CD4-positive, alpha-beta T cell treated with Interleukin-15 for 1 hour (primary cell): ENCODE measurements around the gene CEL.
"Not testable (repeated sequence)": the region's sequence is repeated elsewhere in the genome, so short reads cannot be mapped to it uniquely, and the experiment has no call there.

Source experiments
- DNase-seq: peaks from one replicate; pipeline ENCODE4 v3.0.0-alpha.2; 2020

Gene CEL

DNA sequence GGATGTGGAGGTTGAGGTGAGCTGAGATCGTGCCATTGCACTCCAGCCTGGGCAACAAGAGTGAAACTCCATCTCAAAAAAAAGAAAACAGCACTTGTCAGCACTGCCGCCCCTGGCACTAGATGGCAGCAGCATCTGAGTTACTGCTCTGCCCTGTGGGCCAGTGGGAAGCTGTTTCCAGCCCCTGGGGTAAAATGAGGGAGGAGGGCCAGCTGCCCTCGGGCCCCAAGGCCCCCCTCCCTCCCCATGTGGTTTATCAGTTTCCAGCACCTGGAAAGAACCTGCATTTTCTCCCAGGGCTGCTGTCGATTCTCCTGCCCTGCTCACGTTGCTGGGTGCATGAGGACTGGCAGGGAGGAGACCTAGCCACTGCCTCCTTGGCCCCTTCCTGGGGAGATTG lies 13.2 kb upstream of the CEL start:
- DNase-seq = peak; percentile 22

DNA sequence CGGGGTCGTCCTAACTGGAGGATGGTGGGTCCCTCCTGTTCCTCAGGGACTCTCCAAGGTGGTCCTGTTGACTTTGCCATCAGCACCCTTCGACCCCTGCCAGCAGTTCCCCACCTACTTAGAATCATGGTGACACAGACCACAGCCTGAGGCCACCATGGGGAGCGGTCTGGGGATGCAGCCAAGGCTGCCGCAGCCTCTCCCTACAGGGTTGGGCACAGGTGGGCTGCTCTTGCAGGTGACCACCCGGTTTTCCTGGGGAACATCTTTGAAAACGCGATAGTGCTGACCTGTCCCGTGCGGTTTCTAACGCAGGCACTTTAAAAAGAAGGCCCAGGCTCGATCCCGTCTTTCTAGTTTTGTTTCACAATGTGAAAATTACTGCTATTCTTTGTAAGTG lies 12.7 kb upstream of the CEL start:
- no peak for DNase-seq

DNA sequence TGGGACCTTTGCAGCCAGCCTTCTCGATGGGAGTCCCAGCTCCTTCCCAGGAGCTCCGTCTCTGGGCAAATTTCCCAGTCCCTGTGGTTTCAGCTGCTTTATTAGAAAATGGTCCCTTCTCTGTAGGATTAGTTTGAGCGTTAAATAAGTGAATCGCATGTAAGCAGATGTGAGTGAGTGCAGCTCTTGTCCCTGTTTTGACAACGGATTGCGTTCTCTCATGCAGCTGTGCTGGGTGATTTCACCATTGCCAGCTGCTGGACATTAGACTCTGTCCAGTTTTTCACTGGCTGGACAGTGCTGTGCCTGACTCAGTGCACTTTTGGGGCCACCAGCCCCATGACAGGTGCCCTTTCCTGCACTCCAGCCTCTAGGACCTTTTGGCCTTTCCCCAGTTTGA lies 11.6 kb upstream of the CEL start:
- no peak for DNase-seq

DNA sequence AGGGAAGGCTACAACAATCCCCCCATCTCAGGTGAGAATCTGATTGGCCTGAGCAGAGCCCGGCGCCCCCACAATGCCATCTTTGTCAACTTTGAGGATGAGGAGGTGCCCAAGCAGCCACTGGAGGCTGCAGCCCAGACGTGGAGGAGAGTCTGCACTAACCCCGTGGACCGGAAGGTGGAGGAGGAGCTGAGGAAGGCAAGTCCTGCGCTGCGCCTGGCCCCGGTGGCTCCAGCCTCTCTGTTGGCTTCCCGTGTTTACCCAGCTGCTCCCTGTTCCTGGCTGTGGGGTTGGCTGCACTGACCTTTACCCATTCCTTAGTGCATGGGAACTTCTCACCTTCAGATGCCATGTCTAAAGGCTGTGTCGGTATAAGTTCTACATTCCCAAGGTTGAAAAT lies 11.0 kb upstream of the CEL start:
- no peak for DNase-seq

DNA sequence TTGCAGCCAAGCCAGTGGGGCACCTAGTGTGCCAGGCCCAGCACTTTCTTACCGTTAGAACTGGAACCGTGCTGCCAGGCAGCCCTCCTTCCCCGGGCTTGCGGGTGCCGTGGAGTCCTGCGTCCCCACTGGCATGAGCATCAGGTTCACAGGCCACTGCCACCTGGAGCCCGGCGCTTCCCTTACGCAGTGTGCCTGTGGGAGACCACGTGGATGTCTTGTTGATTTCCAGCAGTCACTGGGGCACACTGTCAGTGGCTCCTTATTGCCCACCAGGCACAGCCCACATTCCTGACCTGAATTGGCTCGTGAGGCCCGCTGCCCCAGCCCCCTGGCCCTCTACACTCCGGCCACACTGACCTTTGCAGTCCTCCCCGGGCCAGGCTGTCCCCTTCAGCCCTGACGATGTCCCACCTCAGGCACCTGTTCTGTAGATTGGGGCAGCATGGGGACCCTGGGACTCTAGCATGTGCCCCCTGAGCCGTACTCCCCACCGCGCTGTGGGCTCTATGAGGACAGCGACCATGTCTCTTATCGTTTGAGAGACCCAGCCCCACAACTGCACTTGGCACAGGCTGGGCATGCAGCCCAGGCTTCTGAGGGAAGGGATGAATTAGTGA lies 10.4 kb upstream of the CEL start:
- no peak for DNase-seq

DNA sequence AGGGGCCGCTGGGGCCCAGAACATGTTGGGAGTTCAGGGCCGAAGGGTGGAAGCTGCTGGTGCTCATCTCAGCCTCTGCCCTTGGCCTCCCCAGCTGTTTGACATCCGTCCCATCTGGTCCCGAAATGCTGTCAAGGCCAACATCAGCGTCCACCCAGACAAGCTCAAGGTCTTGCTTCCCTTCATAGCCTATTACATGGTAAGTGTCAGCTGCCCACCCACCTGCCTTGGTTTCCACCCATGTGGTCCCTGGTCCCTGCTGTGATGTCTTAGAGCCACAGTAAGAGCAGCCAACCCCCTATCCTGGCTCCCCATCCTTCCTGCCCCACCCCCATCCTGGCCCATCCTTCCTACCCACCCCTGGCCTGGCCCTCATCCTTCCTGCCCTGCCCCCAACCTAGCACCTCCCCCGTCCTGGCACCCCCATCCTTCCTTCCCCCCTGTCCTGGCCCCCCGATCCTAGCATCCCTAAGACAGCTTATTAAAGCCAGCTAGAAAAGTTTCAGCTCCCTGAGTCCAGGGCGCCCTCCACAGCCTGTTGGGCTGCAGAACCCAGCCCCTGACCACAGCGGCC lies 9.7 kb upstream of the CEL start:
- DNase-seq = no peak

DNA sequence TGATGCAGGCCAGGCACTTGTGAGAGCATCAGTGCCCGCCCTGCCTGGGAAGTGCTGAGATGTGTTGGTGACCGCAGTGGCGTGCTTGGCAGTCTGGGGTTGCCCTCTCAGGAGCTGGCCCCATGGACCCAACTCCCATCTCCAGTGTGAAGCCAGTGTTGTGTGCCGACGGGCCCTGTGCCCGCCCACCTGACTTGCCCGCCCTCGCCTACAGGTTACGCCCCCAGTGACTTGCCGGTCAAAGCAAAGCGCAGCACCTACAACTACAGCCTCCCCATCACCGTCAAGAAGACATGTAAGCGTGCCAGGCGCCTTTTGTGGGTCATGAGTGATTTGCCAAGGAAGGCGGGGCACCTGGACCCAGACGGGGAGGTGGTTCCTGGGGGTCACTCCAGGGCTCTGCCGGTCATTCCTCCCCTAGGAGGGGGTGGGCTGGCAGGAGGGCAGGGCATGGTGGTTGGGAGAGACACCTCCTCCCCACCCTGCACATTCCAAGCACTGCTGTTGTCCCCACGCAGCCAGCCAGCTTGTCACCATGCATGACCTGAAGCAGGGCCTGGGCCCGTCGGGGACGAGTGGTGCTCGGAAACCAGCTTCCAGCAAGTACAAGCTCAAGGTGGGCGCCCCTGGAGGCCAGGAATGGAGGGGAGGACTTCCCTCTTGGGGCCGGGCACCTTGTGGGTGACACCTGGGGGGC lies 7.4 kb upstream of the CEL start:
- DNase-seq = no peak

DNA sequence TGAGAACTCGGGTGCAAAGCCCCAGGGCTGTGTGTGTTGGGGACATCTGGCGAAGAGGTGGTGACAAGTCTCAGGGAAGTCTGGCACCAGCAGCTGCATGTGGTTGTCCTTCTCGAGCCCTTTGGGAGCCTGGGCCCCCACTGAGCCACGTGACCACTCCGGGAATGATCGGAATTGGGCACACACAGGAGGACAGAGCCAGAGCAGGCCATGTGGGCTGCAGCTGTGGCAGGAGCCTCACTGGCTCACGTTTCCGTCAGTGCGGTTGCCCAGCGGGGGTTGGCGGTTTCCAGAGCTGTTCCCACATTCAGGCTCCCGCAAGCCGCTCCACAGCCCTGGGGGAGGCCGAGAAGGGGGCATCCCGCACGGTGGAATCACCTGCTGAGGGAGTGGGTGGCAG lies 6.8 kb upstream of the CEL start:
- no peak for DNase-seq

DNA sequence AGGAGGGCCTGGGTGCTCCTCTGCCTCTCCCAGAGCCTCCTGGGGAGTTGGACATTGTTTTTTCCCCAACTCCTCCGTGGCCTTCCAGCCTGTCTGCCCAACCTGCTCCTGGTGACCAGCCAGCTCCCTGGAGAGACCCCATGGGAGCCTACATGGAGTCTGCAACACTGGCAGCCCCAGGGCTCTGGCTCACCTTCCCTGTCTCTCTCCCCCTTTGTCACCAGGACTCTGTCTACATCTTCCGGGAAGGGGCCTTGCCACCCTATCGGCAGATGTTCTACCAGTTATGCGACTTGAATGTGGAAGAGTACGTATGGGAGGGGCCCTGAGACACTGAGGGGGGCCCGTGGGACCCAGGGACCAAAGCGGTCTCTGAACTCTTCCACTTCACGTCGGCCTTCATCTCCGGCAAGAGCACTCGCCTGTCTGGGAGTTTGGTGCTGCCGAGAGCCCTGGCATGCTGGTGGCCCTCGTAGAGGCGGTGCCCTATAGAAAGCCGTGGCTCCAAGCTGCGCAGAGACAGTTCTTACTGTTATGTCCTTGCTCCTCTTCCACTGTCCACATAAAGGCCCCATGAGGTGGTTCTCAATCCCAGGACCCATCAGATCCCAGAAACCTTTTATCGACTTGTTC lies 5.9 kb upstream of the CEL start:
- no peak for DNase-seq

DNA sequence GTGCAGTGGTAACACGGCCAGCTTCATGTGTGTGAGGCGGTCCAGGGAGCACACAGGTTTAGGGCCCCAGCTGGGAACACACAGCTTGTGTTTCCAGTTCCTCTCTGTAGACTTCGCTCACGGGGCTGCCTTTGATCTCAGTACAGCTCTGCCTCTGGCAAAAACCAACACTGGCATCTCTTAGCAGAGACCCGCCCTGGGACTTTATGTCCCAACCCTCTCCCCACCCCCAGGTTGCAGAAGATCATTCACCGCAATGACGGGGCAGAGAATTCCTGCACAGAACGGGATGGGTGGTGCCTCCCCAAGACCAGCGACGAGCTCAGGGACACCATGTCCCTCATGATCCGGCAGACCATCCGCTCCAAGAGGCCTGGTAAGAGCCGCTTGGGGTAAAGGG lies 5.2 kb upstream of the CEL start:
- DNase-seq = no peak

DNA sequence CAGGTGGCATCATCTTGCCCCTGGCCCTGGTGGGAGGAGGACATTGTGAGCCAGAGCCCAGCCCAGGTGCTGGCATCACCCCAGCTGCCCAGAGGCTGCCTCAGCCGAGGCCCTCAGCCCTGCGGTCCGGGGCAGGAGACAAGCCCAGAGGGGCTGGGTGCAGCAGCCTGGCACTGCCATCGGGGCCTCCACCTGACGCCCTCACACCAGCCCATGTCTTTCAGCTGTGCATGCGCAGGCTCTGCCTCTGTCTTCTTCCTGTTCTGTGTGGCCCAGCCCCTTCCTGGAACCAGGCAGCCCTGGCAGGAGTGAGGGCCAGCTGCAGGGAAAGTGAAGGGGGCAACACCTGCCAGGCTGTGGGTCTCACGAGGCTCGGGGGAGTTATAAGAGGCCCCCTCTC lies 4.8 kb upstream of the CEL start:
- no peak for DNase-seq

DNA sequence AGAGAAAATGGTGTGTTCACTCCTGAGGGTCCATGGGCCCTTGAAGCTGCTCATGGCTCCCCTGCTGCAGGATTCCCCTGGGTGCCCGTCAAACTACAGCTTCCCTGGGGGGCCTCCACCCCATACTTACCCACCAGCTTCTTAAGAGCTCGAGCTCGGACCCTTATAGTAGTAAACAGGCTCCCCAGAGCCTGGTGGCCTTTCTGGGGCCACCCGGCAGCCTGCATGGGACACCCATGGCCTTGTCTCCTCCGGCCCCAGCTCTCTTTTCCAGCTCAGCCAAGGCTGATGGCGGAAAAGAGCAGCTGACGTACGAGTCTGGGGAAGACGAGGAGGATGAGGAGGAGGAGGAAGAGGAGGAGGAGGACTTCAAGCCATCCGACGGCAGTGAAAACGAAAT lies 4.2 kb upstream of the CEL start:
- no peak for DNase-seq

DNA sequence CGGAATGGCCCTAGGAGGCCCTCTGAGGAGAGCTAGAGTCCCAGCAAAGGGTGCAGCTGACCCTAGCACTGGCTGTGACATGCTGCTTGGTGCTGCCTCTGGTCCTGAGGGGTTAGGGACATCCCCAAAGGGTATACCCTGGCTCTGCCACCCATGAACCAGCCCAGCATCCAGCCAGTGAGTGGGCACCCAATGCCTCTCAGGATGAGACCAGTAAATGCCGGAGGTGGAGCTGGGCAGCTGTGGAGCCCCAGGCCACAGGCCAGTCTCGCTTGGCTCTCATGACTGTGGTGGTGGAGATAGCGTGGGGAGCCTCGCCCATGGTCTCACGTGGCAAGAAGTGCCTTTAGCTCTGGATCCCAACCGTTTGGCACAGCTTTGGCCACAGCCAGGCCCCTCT lies 3.7 kb upstream of the CEL start:
- no peak for DNase-seq

DNA sequence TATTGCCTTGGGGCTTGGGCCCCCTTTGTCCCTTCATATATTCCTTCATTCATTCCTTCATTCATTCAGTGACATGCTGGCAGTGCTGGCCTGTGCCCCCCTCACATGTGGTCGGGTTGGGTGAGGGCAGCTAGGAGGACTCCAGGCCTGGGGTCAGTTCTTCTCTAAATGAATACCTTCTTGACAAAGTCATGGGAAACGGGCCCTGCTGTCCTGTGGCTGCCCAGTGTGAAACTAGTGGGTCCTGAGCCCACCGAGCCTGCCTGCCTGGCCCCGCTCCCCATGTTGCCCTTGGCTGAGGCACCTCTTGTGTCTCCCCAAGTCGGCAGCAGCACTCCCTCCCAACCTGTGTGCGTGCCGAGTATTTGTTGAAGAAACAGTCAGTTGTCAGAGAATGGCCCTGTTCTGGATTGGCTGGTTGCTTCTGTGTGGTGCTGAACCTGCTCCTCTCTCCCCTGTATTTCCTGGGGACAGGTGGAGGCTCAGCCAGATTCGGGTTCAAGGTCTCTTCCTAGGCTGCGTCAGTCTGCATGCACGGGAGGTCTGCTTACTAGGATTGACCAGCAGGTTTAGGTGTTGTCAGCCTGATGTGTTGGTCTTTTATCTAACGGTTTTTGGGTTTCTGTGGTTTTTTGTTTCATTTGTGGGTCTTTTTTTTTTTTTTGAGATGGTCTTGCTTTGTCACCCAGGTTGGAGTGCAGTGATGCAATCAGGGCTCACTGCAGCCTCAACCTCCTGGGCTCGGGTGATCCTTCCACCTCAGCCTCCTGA lies 3.0 kb upstream of the CEL start:
- no peak for DNase-seq

DNA sequence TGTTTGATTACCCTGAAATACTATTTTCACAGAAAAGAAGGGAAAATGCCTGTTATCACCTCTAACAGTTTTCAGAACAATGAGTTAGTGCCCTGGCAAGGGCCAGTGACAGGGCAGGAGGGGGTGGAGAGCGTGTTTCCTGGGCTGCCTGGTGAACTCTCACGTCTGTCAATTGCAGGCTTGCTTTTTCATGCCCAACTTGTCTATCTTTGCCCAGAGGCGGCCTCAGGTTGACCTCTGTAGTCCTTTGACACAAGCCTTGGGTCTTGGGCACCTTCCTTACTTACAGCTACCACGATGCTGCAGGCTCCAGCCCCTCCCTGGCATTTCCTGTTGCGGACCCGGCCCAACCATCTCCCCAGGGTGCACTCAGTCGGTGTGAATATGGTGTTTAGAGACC lies 2.2 kb upstream of the CEL start:
- DNase-seq = no peak

DNA sequence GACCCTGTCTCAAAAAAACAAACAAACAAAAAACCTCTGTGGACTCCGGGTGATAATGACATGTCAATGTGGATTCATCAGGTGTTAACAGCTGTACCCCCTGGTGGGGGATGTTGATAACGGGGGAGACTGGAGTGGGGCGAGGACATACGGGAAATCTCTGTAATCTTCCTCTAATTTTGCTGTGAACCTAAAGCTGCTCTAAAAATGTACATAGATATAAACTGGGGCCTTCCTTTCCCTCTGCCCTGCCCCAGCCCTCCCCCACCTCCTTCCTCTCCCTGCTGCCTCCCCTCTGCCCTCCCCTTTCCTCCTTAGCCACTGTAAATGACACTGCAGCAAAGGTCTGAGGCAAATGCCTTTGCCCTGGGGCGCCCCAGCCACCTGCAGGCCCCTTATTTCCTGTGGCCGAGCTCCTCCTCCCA lies 1.4 kb upstream of the CEL start:
- no peak for DNase-seq

DNA sequence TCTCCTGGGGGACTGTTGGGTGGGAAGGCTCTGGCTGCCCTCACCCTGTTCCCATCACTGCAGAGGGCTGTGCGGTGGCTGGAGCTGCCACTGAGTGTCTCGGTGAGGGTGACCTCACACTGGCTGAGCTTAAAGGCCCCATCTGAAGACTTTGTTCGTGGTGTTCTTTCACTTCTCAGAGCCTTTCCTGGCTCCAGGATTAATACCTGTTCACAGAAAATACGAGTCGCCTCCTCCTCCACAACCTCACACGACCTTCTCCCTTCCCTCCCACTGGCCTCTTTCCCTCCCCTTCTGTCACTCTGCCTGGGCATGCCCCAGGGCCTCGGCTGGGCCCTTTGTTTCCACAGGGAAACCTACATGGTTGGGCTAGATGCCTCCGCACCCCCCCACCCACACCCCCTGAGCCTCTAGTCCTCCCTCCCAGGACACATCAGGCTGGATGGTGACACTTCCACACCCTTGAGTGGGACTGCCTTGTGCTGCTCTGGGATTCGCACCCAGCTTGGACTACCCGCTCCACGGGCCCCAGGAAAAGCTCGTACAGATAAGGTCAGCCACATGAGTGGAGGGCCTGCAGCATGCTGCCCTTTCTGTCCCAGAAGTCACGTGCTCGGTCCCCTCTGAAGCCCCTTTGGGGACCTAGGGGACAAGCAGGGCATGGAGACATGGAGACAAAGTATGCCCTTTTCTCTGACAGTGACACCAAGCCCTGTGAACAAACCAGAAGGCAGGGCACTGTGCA lies 590 bp upstream of the CEL start:
- DNase-seq = not testable (repeated sequence)

DNA sequence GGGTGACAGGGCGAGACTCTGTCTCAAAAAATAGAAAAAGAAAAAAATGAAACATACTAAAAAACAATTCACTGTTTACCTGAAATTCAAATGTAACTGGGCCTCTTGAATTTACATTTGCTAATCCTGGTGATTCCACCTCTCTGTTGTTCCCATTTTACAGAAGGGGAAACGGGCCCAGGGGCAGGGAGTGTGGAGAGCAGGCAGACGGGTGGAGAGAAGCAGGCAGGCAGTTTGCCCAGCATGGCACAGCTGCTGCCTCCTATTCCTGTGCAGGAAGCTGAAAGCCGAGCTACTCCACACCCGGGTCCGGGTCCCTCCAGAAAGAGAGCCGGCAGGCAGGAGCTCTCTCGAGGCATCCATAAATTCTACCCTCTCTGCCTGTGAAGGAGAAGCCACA lies 788 bp downstream of the CEL start:
- DNase-seq = not testable (repeated sequence)

DNA sequence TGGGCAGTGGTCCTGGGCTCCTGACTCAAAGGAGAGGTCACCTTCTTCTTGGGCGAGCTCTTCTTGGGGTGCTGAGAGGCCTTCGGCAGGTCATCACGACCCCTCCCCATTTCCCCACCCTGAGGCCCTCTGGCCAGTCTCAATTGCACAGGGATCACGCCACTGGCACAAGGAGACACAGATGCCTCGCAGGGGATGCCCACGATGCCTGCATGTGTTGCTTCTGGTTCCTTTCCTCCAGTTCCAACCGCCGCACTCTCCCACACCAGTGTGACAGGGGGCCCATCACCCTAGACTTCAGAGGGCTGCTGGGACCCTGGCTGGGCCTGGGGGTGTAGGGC lies 1.3 kb downstream of the CEL start:
- DNase-seq = no peak

DNA sequence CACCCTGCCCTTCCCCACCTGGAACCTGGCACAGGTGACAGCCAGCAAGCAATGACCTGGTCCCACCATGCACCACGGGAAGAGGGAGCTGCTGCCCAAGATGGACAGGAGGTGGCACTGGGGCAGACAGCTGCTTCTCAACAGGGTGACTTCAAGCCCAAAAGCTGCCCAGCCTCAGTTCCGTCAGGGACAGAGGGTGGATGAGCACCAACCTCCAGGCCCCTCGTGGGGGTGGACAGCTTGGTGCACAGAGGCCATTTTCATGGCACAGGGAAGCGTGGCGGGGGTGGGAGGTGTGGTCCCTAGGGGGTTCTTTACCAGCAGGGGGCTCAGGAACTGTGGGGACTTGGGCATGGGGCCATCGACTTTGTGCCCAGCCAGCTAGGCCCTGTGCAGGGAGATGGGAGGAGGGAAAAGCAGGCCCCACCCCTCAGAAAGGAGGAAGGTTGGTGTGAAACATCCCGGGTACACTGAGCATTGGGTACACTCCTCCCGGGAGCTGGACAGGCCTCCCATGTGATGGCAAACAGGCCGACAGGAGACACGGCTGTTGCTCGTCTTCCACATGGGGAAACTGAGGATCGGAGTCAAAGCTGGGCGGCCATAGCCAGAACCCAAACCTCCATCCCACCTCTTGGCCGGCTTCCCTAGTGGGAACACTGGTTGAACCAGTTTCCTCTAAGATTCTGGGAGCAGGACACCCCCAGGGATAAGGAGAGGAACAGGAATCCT lies 1.9 kb downstream of the CEL start:
- no peak for DNase-seq

DNA sequence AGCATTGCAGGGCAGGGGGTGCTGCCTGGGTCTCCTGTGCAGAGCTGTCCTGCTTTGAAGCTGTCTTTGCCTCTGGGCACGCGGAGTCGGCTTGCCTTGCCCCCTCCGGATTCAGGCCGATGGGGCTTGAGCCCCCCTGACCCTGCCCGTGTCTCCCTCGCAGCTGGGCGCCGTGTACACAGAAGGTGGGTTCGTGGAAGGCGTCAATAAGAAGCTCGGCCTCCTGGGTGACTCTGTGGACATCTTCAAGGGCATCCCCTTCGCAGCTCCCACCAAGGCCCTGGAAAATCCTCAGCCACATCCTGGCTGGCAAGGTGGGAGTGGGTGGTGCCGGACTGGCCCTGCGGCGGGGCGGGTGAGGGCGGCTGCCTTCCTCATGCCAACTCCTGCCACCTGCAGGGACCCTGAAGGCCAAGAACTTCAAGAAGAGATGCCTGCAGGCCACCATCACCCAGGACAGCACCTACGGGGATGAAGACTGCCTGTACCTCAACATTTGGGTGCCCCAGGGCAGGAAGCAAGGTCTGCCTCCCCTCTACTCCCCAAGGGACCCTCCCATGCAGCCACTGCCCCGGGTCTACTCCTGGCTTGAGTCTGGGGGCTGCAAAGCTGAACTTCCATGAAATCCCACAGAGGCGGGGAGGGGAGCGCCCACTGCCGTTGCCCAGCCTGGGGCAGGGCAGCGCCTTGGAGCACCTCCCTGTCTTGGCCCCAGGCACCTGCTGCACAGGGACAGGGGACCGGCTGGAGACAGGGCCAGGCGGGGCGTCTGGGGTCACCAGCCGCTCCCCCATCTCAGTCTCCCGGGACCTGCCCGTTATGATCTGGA lies 2.7 kb downstream of the CEL start:
- DNase-seq = no peak
